GM19023 (cell line): ENCODE measurements around the gene TNK1.
A peak's percentile ranks its signal among the peaks of the same experiment; 100 is the strongest.
"Not testable (repeated sequence)": the region's sequence is repeated elsewhere in the genome, so short reads cannot be mapped to it uniquely, and the experiment has no call there.

Experiments
- ATAC-seq: cut with Tn5 transposase; IDR thresholded peaks from one replicate; pipeline ENCODE4 v1.9.1; 2021; ENCODE audit warnings: mild to moderate bottlenecking, moderate library complexity; ENCODE audit not compliant: unreplicated experiment

The TNK1 gene

GRCh38 chr17:7380855-7381683 is at the start of gene TNK1:
Gene TNK1, plus strand, starts transcription at chr17:7381089. Its CDS starts 1,838 bp downstream, at chr17:7382927.
- no peak for ATAC-seq

DNA sequence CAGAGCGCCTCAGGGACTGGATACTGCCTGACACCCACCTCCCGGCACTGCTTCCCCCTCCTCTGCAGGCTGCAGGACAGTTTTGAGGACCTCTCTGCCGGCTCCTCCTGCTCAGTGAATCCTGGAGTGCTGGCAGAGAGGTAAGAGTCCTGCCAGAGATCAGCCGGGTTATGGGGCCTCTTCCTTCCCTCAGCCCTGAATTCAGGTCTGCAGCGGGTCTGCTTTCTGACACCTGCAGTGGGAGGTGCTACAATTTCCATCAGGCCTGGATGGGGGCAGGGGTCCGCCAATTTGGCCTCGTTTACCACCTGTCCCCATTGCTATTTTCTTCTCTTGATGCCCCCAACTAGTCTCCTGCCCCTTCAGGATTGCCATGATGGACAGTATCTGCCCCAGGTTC is 48.8 kb upstream of the TNK1 start:
- no peak for ATAC-seq

DNA sequence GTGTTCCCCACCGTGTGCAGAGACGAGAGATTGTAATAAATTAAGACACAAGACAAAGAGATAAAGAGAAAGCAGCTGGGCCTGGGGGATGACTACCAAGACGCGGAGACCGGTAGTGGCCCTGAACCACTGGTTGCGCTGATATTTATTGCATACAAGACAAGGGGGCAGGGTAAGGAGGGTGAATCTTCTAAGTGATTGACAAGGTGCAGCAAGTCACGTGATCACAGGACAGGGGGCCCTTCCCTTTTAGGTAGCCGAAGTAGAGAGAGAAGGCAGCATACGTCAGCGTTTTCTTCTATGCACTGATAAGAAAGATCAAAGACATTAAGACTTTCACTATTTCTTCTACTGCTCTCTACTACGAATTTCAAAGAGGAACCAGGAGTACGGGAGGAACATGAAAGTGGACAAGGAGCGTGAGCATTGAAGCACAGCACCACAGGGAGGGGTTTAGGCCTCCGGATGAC is 48.3 kb upstream of the TNK1 start:
- ATAC-seq = not testable (repeated sequence)

DNA sequence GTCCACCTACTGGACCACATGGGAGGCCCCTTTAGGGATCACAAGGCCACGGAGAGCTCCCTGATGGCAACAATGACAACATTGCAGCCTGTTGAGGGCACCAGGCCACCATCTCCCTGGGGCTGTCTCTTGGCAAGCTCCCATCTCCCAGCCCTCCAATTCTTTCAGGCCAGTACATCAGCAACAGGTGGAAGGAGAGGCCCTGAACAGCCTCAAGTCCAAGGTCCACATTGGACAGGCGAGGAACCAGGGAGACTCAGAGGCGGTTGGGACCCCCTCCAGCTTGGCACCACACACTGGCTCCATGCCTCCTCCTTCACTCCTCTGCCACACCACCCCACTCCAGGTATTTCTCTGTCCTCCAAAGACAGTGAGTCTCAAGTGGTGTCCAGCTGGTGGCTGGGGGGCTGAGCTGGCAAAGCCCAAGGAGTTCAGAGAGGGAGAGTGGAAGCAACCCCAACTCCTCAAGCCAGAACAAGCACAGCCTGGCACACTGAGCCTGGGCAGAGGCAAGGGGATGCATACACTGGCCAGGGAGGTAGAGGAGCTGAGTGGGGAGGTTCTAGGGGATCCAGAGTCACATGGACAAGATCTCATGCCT is 45.9 kb upstream of the TNK1 start:
- no peak for ATAC-seq

DNA sequence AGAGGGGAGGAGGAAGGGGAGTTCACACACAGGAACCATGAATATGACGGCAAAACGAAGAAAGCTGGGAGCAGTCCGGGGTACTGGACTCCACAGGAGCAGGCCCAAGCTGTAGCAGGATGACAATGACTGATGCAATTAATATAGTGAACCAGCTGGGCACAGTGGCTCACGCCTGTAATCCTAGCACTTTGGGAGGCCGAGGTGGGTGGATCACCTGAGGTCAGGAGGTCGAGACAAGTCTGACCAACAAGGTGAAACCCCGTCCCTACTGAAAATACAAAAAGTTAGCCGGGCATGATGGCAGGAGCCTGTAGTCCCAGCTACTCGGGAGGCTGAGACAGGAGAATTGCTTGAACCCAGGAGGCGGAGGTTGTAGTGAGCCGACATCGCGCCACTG is 45.1 kb upstream of the TNK1 start:
- ATAC-seq = not testable (repeated sequence)

DNA sequence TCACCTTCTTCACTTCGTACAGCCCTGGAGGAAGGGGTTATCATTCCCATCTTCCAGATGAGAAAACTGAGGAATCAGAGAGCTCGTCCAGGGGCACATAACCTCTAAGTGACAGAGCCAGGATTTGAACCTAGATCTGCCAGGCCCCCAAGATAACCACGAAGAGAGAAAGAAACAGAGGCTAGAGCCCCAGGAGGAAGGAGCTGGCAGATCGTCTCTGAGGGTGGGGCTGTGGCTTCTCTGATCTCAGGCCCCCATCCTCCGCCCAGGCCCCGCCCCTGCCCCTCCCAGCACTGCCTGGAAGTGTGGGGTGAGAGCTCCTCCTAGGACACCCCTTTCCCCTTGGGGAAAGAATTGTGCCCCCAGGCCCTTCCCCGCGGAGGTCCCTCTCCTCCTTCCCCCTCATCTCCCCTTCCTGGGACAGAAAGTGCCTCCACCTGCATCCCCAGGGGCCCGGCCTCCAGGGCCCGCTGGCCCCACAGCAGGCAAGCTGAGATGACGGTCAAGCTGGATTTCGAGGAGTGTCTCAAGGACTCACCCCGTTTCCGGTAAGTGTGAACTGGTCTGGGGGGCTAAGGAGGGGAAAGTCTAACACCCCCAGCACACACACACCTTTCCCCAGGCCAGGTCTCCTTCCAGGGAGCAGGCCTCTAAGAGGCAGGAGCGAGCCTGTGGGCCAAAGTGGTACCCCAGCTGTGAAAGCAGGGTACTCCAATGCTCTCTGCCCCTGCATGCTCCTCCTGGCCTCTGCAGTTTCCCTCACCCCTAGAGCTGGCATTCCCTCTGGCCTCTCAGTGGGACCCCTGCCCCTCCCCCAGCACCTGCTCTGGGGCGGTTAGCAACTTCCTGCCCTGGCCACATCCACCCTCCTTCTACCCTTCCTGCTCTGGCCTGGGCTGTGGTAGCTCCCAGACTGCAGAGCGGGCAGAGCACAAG is 44.4 kb upstream of the TNK1 start, which contains the start of gene ACAP1:
Gene ACAP1 (plus strand): TSS at position 290 of the 936 bp plus-strand sequence. CDS start 206 bp downstream, at position 496.
- ATAC-seq = peak; percentile 72

DNA sequence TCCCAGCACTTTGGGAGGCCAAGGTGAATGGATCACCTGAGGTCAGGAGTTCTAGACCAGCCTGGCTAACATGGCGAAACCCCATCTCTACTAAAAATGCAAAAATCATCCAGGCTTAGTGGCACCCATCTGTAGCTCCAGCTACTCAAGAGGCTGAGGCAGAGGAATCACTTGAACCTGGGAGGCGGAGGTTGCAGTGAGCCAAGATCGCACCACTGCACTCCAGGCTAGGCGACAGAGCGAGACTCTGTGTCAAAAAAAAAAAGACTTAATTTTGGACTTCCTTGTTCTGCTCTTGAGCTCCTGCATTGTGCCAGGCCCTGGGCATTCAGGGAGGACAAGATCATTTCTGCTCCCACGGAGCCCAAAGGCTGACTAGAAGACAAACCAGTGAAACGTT is 43.3 kb upstream of the TNK1 start:
- ATAC-seq = not testable (repeated sequence)

DNA sequence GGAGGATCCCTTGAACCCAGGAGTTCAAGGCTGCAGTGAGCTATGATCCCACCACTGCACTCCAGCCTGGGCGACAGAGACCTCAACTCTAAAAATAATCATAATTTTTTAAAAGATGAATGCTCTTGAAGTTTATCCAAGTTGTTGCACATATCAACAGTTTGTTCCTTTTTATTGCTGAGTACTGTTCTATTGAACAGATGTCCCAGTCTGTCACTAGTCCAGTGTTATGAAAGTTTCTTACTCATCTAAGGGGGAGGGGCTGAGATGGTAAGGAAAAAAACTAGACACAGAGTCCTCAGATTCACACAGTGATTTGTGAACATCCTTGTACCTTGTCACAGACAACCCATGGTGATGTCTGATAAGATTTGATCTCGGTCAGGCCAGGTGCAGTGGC is 40.7 kb upstream of the TNK1 start:
- no peak for ATAC-seq

DNA sequence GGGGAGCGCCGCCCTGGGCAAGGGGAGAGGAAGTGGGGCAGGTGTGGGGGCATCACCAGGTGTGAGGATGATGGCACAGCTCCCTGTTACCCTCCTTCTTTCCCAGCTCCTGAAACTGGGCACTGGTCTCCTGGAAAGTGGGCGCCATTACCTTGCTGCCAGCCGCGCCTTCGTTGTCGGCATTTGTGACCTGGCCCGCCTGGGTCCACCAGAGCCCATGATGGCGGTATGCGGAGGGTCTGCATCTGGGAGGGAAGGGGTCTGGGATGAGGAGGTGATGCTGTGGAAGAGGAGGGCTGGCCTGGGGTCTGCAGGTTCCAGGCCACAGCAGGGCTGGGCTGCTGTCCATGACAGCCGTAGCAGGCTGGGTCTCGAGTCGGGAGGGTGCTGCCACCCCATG is 39.0 kb upstream of the TNK1 start:
- ATAC-seq = no peak

DNA sequence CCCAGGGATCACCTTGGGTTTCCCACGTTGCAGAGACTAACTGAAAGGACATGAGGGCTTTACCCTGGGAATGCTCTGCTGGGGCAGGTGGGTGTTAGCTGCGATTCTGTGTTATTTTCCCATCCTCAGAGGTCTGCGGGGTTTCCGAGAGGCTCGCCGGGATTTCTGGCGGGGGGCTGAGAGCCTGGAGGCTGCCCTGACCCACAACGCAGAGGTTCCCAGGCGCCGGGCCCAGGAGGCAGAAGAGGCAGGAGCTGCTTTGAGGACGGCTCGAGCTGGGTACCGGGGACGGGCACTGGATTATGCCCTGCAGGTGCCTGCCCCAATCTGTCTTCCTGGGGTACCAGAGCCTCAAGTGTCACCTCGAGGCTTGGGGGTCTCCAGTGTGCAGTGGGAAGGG is 37.6 kb upstream of the TNK1 start:
- no peak for ATAC-seq

DNA sequence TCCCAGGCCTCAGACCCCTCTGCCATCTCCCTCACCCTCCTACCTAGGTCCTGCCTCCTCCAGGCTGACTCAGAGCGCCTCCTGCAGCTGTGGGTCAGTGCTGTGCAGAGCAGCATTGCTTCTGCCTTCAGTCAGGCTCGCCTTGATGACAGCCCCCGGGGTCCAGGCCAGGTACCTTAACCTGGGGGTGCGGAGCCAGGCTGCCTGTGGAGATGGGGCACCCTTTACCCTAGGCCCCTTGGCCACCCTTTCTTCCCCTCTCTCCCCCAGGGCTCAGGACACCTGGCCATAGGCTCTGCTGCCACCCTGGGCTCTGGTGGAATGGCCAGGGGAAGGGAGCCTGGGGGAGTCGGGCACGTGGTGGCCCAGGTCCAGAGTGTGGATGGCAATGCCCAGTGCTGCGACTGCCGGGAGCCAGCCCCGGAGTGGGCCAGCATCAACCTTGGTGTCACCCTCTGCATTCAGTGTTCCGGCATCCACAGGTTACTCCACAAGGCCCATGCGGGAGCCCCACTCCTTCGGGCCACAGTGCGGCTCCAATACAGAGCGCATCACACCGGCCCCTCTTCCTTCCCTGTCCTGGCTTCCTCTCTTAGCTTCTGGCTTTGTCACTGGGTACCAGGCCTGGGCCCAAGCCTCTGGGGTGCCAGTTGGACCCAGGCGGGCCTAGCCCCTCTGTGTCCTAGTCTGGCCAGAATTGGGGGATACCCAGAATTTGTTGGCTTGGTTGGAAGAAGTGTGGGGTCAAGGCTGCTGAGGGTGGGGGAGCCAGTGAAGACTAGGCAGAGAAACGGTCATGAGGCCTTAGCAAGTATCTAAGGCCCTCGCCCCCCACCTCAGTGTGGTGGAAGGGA is 33.9 kb upstream of the TNK1 start:
- no peak for ATAC-seq

DNA sequence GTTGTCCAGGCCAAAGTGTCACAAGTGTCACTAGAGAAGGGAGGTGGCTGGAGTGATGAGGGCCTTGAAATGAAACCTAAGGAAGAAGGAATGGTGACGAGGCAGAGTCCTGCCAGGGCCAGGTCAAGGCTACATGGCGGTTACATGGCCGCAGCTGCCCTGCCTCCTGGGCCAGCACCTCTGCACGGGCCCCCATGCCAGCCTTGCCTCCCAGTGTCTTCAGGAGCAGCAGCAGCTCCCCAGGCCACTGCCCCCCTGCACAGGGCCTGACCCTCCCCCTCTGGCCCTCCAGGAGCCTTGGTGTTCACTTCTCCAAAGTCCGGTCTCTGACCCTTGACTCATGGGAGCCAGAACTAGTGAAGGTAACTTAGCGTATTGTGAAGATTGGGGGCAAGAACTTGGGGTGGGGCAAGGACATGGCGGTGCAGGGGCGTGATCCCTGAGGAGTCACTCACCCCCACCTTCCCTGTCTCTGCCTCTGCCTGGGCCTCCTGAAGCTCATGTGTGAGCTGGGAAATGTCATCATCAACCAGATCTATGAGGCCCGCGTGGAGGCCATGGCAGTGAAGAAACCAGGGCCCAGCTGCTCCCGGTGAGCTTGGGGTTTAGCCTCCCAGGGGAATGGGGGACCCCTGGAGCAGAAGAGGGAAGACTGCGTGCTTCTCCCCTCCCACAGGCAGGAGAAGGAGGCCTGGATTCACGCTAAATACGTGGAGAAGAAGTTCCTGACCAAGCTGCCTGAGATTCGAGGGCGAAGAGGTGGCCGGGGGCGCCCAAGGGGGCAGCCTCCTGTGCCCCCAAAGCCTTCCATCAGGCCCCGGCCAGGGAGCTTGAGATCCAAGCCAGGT is 33.0 kb upstream of the TNK1 start:
- no peak for ATAC-seq

- ATAC-seq = no peak
These were observed 32.2 kb upstream of the TNK1 start for GRCh38 chr17:7348478-7349242.

DNA sequence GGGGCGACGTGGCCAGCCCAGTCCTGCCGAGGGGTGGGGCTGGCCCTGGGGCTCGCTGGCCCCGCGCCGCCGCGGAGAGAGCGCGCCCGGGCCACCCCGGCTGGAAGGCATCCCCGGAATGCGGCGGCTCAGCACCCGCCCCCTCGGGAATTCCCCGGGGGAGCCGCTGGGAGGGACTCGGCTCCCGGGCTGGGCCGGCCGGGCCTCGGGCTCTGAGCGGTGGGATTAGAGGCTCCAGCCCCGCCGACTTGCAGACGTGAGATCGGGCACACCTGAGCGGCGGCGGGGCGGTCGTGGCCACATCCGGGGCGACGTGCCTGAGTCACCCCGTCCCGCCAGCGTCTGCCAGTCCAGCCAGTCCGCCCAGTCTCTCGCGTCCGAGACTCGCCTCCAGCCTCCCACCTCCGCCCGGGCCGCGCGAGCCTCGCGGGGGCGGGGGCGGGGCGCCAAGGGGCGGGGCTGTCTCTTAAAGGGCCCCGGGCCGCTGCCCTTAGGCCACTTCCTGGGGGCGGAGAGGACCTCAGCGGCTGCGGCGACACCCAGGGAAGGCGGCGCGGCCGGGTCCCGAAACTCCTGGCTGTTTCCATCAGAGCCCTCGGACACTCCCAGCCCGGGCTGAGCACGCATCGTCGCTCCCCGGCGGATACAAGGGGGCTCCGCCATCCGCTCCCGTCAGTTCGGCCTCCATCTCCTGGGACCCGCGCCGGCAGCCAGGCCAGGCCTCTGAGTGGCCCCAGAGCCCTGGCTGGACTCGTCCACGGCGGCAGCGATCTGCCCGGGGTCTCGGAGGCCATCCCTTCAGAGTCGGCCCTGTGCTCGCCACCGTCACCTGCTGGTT is 29.0 kb upstream of the TNK1 start, which contains the start of gene KCTD11:
Gene KCTD11 (plus strand): TSS at position 498 of the 838 bp plus-strand sequence.
- ATAC-seq = peak; percentile 65

DNA sequence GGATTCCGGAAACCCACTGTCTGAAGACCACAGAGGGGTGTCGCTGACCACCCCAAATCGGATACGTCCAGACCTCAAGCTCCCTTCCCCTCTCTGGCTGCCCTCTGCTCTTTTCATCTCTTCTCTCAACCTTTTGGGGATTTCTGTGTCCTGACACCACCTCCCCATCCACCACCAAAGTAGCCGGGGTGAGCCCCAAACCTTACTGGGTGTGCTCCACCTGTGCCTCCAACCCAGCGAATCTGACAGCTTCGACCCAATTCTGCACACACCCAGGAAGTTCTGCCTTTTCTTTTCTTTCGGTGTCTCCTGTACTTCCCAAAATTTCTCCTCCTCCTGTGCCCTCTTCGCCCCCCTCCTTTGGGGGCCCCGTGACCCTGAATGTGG is 28.4 kb upstream of the TNK1 start:
- ATAC-seq = no peak

GRCh38 chr17:7352910-7353635 is 27.8 kb upstream of the TNK1 start:
- ATAC-seq = no peak

GRCh38 chr17:7354262-7354843 is 26.5 kb upstream of the TNK1 start:
- ATAC-seq = no peak
